HCT116 (cell line): Measurements from ENCODE around the gene RNF220.

Source experiments
- EZH2 ChIP-seq: fragments of 200-600 bp; sonication (generic); IDR thresholded peaks from 2 replicates; pipeline ENCODE4 v1.6.1; 2017; ENCODE audit warnings: antibody characterized with exemption, mixed run types
- POLR2A ChIP-seq: IDR thresholded peaks from 2 replicates; pipeline ENCODE4 v1.7.0; 2011; ENCODE audit warnings: borderline replicate concordance; ENCODE audit not compliant: insufficient read depth, insufficient read length; ENCODE audit errors: extremely low read depth

DNA sequence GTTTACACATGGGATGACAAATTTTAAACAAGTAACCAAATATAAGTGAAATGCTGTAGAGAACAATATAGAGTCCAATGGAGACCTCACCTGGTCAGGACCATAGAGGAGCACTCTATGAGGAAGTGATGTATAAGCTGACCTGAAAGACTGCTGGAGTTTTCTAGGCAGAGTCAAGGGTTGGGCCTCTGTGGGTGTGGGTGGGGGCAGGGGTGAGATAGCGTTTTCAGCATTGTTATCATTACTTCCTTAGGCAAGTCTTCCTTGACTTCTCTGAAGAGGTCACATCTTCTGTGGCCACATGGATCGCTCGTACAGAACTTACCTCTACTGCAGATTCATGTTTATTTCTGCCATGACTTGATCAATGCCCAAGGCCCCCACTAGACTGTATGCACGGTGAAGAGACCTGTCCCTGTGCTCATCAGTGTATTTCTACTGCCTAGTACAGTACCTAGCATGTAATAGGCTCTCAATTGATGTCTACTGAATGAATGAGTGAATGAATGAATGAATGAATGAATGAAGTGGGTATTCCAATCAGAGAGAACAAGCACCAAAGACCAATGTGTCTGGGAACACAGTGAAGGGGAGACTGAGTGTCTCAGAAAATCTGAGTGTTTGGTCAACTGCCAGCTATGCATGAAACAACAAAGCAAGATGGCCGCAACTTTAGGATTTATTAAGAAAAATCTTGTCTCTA, 116.5 kb downstream of the RNF220 start:
- TF ChIP-seq EZH2 (no peak), POLR2A (no peak)
